GM21717 (cell line): ENCODE measurements around the gene SORBS2.
"Not testable (repeated sequence)": the region's sequence is repeated elsewhere in the genome, so short reads cannot be mapped to it uniquely, and the experiment has no call there.

Source experiments
- ATAC-seq: cut with Tn5 transposase; IDR thresholded peaks from one replicate; pipeline ENCODE4 v1.9.1; 2021; ENCODE audit warnings: mild to moderate bottlenecking, moderate library complexity; ENCODE audit not compliant: unreplicated experiment

Gene SORBS2

DNA sequence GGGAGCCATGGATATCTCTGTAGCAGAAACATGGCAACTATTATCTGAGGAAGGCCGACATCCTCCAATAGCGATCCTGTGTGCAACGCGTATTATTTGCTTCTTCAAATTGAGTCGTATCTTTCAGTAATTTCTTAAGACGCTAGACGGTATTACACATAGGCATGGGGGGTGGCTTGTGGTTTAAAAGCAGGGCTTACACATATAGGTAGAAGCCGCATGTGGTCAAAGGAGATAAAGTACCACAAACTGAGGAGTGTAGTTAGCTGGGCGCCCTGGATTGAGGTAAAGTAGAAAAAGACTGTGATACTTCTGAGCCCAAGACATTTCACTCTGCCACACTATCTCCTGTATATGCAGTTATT lies 94.6 kb downstream of the SORBS2 start:
- ATAC-seq = no peak

DNA sequence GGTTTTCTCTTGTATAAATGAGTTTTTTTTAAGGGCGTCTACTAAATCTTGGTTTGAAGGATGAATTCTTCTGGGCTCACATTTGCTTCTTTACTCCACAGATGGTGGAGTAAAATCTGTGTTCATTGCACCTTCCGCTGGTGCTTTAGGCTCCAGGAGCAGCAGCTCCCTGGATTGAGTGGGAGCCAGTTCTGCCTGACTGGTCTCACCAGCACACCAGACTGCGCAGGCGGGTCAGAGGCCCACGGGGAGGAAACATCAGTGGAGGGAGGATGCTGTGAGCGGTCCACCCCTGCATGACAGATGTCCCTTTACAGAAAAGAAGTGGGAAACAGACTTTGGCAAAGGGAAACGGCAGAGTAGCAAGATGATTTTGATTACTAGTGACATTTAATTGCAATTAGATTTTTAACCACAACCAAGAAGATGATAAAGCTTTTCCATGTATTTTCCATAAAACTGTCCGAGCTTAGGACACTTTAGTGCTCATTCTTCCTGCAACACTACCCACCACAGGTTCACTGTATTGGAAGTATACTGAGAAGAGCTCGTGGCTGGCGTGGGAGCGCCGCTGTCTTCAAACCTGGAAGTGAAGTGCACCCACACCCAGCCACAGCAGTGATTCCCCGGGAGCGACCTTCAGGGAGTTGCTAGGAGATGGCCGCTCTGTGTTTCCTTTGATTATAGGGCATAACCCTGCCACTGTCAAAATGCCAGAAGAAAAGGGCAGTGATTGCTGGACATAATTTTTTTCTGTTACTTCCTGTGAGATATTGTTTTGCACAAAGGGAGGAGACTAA lies 95.2 kb downstream of the SORBS2 start:
- ATAC-seq = no peak

DNA sequence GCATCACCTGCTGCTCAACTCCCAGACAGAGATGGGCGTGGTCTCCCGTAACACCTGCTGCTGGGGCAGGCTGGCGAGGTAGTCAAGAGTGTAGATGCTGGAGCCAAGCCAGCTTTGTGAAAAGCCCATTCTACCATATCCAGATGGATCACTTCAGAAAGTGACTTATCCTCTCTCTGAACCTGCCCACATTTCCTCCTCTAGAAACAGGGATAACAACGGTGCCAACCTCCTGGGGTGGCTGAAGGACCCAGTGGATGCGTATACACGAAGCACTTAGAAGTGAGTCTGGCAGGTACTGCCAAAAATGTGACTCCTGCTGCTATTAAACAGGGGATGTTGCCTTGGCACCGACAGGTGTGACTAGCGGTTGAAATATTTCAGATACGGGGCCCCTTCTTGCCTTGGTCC lies 95.8 kb downstream of the SORBS2 start:
- no peak for ATAC-seq

DNA sequence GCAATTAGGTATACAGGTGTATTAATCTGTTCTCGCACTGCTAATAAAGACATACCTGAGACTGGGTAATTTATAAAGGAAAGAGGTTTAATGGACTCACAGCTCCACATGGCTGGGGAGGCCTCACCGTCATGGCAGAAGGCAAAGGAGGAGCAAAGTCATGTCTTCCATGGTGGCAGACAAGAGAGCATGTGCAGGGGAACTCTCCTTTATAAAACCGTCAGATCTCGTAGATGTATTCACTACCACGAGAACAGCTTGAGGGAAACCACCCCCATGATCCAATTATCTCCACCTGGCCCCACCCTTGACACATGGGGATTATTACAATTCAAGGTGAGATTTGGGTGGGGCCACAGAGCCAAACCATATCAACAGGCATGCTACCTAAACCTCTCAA lies 97.5 kb downstream of the SORBS2 start:
- not testable (repeated sequence) for ATAC-seq

DNA sequence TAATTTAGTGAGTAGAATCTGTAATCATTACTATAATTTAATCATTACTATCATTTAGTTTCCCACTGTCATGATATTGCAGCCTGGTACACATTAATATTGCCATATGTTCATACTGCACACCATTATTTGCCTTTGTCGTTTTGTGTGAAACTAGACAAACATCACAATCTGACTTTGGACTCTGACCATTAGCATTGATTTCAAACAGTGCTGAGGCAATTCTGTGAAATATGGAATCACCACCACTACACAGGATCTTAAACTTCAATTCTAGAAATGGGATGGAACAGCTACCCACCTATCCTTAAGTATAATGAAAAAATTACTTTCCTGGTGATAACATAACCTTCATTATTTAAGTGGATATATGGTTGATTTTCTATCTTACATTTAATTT lies 98.3 kb downstream of the SORBS2 start:
- no peak for ATAC-seq

DNA sequence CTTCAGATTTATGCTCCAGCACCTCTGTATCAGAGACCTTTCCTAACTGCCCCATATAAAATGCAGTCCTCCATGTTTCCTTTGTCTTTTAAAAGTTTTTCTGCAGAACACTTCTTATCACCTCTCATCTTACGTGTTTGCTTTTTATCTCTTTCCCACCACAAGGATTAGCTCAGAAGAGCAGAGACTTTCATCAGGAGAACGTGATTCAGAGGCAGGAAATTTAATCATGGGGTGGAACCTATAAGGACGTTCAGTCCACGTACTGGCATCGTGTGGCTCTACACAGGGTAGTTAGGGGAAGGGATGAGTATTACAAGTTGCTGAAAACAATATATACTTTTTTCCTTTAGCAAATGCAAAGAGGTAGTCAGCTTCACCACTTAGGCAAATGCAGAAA lies 98.7 kb downstream of the SORBS2 start:
- no peak for ATAC-seq

DNA sequence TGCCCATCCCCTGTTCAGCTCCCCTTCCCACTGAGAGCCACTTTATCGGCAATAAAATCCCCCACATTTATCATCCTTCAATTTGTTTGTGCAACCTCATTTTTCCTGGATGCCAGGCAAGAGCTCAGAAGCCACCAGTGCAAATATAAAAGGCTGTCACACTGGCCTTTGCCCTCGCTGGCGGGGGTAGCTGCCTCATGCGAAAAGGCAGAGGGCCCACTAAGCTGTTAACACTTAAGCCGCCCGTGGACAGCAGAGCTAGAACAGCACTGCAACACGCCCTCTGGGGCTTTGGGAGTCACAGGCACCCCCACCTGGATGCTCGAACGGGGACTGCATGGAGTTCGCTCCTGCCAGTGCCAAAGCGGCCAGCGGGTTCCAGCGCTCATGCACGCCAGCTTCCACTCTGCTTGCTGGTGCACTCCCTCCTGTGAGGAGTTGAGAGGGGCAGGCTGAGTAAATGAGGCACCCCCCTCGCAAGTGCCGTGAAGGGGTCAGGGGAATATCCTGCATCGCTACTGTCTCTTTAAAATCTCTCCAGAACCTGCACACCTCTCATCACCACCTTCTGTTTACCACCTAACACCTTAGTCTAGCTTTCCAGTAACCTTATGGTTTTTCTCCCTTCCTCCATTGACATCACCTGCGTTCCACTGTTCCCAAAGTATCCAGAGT lies 99.5 kb downstream of the SORBS2 start:
- no peak for ATAC-seq

DNA sequence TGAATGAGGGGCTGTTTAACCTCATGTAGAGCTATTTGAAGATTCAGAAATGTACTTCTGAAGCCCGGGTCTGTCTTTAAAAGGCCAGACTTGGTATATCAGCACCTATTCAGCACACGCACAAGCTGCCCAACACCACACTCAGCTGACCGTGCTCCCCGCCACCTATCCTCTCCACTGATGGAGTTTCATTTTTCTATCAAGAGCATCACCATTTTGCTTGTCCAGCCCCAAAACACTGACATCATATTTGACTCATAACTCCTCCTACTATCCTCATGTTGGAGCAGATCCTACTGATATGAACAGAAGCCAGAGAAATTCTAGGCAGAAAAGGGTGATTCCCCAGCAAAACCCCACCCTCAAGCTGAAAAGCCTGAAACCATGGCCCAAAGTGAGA lies 100.3 kb downstream of the SORBS2 start:
- no peak for ATAC-seq

DNA sequence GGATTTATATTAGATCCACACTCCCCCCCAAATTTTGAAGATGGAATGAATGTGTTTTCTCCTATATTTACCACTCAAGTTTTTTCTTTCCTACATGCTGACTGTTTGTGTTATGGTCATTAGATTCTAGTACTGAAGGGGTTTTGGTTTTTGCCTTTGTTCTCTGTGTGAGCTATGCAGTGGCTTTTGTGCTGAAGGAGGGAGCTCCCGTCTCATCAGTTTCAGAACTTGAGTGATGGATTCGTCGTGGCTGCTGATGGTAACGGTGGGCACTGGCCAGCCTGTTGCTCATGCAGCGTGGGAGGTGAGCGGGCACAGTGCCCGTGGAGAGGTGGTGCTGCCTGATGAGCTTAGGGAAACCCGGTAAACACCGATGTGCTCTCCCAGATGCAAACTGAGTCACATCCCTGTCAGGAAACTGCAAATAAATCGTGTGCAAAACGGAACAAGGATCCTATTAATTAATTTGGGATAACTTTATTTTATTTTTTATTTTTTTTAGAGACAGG lies 101.5 kb downstream of the SORBS2 start:
- no peak for ATAC-seq

DNA sequence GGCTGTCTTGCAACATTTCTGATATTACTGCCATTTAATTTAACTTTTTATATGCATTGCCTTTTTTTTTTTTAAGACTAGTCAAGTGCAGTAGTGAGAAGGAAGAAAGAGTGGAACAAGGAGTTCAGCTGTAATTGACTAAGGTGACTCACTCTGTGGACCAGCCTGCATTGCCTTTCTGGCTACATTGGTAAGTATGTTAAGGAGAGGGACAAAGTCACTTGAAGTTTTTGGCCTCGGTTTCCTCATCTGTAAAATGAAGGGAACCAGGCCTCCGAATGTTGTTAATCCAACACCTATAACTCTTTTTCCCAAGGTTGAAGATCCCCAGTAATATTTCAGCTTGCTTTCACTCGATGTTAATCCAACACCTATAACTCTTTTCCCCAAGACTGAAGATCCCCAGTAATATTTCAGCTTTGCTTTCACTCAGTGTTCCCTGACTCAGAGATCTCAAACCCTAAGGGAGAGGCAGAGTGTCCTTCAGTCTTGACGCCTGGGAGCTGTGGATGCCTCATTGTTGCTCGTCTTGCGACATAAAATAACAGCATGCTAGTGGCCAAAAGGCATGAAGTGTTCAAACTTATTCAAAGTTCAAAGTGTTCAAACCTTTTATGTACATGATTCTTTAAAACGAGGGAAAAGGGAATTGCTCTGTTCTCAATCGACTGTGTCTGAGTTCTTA lies 102.0 kb downstream of the SORBS2 start:
- no peak for ATAC-seq

DNA sequence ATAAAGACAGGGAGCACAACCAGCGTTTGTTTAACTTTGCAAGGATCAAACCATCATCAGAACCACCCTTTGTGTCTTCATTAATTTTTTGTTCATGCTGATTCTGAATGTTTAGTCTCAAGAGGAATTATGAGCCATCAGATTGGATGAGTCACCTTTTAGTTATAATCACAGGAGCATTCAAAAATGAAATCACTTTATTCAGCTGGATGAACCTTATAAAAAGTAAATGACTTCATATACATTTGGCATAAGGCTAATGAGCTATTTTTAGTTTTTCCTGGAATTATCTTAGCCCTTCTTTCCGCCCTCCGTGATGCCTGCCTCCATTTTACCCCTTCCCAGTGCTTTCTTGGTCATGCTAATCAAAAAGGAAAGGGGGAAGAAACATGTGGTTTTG lies 103.6 kb downstream of the SORBS2 start:
- ATAC-seq = no peak

DNA sequence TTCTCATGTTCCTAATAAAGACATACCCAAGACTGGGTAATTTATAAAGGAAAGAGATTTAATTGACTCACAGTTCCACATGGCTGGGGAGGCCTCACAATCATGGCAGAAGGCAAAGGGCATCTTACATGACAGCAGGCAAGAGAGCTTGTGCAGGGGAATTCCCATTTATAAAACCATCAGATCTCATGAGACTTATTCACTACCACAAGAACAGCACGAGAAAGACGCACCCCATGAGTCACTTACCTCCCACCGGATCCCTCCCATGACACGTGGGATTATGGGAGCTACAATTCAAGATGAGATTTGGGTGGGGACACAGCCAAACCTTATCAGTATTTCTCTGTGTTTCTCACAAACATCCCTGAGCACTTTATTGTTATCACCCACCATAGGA lies 104.4 kb downstream of the SORBS2 start:
- ATAC-seq = not testable (repeated sequence)

DNA sequence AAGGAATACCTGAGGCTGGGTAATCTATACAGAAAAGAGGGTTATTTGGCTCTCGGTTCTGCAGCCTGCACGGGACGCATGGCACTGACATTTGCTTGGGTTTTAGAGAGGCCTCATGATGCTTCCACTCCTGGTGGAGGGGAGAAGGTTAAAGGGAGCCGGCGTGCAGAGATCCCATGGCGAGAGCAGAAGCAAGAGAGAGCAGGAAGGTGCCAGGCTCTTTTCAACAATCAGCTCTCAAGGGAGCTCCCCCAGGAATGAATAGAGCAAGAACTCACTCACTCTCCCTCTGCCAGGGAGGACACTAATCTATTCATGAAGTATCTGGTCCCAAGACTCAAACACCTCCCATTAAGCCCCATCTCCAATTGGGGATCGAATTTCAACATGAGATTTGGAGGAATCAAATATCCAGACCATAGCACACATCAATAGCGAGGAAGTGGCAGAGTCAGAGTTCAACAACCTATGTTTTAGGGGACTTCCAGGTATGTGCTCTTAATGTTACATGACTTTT lies 109.8 kb downstream of the SORBS2 start:
- ATAC-seq = no peak

DNA sequence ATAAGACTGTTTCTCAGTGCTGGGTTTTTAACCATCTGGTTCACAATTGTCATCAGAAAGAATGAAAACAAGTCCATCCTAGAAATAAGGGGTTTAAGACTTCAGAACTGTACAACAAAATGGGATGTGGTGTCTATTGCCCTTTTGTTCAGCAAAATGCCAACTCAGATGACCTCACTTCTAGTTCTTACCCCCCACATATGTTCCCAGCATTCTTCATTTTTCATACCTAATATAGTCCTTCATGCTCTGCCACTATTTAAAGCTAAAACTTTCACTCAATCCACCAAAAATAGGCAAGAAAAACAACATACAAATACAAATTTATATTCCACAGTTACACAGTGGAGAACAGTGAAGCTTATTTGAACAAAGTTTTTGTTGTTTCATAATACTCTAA lies 111.4 kb downstream of the SORBS2 start:
- ATAC-seq = no peak

DNA sequence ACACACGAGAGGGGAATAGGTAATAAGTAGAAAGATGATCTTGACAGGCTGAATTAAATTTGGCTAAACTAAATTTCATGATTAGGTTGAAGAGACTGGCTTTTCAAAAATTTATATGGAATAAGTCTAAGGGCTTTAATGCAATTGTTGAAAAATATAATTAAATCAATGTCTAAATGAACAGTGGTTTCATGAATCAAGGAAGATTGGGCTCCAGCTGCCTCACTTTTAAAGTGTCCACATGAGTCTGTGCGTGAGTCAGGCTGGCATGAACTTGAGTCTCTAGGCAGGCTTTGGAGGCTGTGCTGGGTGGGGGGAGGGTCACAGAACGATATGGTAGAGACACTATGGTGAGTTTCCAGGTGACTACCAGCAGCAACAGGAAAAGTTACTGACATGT lies 111.9 kb downstream of the SORBS2 start:
- no peak for ATAC-seq

DNA sequence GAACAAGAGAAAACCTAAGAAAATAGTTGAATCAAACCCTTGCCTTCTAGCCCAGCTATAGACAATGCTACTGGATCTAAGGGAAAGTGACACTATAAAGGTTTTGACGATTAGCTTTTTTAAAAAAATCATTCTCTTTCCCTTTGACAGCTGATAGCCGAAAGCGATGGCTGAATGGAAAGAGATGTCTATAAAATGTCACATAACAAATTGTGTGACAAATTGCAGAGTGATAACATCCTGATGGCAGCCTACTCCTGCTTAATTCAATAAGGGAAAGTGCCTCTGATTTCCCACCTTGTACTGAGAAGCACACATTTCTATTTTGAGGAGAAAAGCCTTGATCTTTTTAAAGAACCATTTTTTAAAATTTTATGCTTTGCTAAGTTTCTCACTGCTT lies 114.5 kb downstream of the SORBS2 start:
- no peak for ATAC-seq

DNA sequence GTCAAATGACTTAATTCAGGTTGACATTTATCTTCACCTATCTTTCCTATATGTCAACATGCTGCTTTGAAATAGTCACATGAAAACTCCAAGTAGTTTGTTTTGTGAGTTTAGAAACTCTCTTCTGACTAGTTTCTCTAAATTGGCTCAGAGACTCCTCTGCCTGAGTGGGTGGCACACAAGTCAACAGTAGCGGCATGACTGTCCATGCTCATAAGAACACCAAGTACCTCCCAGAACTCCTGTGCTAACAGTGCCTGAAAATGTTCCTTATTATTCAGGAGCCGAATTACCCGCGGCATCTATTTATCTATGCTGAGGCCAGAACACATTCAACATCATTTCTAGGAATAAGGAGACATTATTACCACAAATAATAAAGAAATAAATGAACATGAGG lies 116.3 kb downstream of the SORBS2 start:
- ATAC-seq = no peak

DNA sequence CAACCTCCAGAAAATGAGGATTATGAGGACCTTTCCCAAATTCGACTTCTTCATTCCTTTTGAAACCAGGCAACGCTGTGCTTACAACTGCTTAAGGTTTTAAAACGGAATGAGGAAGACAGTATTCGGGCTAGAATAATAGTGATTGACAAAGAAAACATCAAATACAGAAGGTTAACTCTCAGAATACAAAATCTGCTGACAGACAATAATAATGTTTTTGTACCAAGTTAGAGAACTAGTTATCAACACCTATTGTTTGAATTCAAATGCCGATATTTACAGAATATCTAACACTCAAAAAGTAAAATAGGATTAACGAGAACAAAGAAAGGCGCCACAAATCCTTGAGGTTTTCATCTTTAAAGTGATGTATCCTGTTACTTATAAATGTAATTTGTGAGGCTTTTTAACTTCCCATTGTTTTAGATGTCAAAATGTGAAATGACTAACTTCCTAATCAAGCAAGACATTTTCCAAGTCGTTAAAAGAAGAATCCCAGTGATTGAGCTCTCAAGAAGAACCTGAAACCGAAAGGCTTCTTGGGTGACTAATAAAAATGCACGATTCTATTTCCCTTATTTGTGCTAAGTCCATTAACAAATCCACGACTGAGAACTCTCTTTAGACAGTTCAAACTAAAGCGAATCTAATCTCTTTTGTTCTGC lies 118.3 kb downstream of the SORBS2 start:
- ATAC-seq = no peak

DNA sequence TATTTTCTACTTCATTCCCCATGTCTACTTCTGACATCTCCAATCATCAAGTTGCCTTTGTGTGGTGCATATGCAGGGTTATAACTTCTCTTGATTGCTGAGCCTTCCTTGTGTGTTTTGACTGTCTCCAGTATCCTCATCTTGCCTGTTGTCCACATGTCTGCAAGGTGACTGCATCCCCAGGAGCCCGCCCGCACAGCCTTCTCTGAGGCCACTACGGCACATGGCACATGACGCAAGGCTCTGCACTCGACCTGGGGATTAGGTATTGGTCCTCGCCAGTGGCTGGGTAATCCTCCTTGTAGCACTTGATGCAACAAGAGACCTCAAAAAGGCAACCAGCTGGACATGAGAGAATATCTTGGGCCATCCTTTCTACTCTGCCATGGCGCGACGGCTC lies 122.6 kb downstream of the SORBS2 start:
- ATAC-seq = no peak

DNA sequence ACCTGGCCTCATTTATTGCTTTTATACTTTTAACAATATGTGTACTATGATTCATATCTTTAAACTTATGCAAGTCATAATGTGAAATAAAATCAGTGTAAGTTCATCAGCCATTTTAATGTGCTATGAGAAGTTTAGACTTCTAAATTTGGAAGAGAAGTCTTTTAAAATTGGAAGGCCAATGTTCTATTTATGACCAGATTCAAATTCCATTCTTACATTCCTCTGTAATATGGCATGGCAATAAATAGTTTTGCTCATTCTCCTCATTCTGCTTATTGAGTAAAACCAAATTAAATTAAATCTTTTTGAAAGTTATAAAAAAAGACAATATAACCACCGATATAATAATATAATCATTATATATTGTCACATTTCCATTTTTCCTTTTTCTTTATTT lies 126.2 kb downstream of the SORBS2 start:
- ATAC-seq = no peak

DNA sequence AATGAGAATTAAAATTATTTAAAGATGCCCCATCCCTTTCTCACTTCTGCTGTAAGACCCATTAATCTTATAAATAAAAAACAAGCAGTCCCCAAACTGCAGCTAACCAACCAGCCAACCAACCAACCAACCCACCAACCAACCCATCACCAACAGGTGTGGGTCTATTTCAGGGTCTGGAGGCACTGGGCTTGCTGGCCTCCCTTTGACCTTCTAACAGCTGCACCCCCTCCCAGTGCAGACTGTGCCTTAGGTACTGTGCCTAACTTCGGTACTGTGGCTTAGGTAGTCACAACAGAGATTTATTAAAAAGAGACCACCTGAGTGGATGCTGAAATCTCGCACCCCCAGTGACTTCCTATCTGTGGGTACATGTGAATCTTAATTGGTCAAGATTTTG lies 128.1 kb downstream of the SORBS2 start:
- no peak for ATAC-seq
